NCI-H345 treated with DMSO at 0.1 percent for 48 hours (cell line): ENCODE data around the gene IL21R.

Source experiments
- DNase-seq: peaks from one replicate; lab custom pipeline; 2025; ENCODE audit not compliant: unreplicated experiment; lab: John Stamatoyannopoulos, UW

Gene IL21R

GRCh38 chr16:27462846-27463682 is 61.1 kb downstream of the IL21R start:
- no peak for DNase-seq

- DNase-seq, result no peak
Measured at GRCh38 chr16:27463741-27464591, 62.0 kb downstream of the IL21R start.

GRCh38 chr16:27464626-27465482 is 62.9 kb downstream of the IL21R start:
- no peak for DNase-seq

- DNase-seq, result no peak
Measured at GRCh38 chr16:27465483-27465879, 63.5 kb downstream of the IL21R start.

GRCh38 chr16:27468941-27469531 is 67.1 kb downstream of the IL21R start:
- DNase-seq, result no peak

GRCh38 chr16:27470567-27471431 is 68.8 kb downstream of the IL21R start:
- DNase-seq, result no peak

GRCh38 chr16:27471661-27472060 is 69.7 kb downstream of the IL21R start:
- DNase-seq, result no peak

- no peak for DNase-seq
Measured at GRCh38 chr16:27472091-27473020, 70.4 kb downstream of the IL21R start.

GRCh38 chr16:27473101-27473900 is 71.3 kb downstream of the IL21R start:
- no peak for DNase-seq

- no peak for DNase-seq
Measured at GRCh38 chr16:27474041-27474440, 72.1 kb downstream of the IL21R start.

GRCh38 chr16:27474921-27475320 is 72.9 kb downstream of the IL21R start:
- DNase-seq, result no peak

GRCh38 chr16:27475561-27475960 is 73.6 kb downstream of the IL21R start:
- DNase-seq, result no peak

- no peak for DNase-seq
Measured at GRCh38 chr16:27476240-27476639, 74.3 kb downstream of the IL21R start.

- no peak for DNase-seq
Measured at GRCh38 chr16:27480761-27481160, 78.8 kb downstream of the IL21R start.

- no peak for DNase-seq
Measured at GRCh38 chr16:27481282-27481934, 79.4 kb downstream of the IL21R start.

- no peak for DNase-seq
Measured at GRCh38 chr16:27482397-27483087, 80.6 kb downstream of the IL21R start.

GRCh38 chr16:27483088-27483437 is 81.1 kb downstream of the IL21R start:
- no peak for DNase-seq
